ENCODE results near the gene TTC1. TPM values are rescaled to one million over a fixed set of nuclear protein-coding genes. Genes with fewer than 3 reads are reported as not detected.

TTC1 gene
- total RNA-seq, 3 donors from 2014 or later (not counting 1 experiment from before 2014, with no cell fraction given), result 28.1 to 34.9 (median 33.6) TPM

- Mint-ChIP-seq H3K27me3 (ENCODE audit: low read depth in 2 of 2) (no peaks in the 10 kb centered on the region), H3K36me3 (peaks cover 14% of the 10 kb centered on the region), H3K4me1 (peaks cover 10% of the 10 kb centered on the region in 2 donors), H3K4me3 (no peak overlapping the region), H3K9me3 (no peaks in the 10 kb centered on the region), H3K27ac (no peak overlapping the region)
- no peak for TF ChIP-seq CTCF (IDR thresholded peaks at IDR 0.05)
- H3K36me3 ChIP-seq (ENCODE audit: control insufficient read depth, insufficient read depth, low read length), result peaks cover 21% of the 10 kb centered on the region
- no peak overlapping the region for H3K27ac ChIP-seq (ENCODE audit: low read length)
- intact Hi-C loops (cut with micrococcal nuclease), result no loop called here
- H3K27me3 ChIP-seq (ENCODE audit: control insufficient read depth, insufficient read depth, low read length), result no peaks in the 10 kb centered on the region
- DNase-seq (no peak), ATAC-seq (no peak)
- 98% methylated on average over 2 of the region's 2 CpGs for WGBS (ENCODE audit: insufficient coverage)
- no peak overlapping the region for H3K4me3 ChIP-seq (ENCODE audit: low read length)
- H3K9me3 ChIP-seq (ENCODE audit: control insufficient read depth, insufficient read depth, low read length), result no peaks in the 10 kb centered on the region
- no peaks in the 10 kb centered on the region for H3K4me1 ChIP-seq (ENCODE audit: control insufficient read depth, insufficient read depth, low read length)
These were observed 80.6 kb downstream of the TTC1 start for GRCh38 chr5:160089531-160089930.

DNA sequence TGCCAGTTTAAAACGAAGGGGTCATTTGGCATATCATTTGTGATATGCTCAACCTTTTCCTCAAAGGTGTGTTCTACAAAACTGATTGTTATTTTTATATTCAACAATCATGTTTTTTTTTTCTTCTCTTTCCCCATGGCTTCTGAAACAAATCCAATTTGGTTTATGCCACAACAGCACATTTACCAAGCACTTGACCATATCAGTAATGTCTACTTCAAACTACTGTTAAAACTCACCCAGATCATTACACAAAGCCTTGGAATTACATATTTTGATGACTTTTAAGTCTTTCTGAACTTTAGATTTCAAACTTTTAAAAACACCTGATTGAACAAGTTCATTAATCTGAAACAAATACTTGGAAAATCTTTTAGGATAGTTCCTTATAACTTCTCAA lies 81.1 kb downstream of the TTC1 start:
- intact Hi-C loops (cut with micrococcal nuclease), result no loop called here
- H3K4me1 ChIP-seq (ENCODE audit: control insufficient read depth, insufficient read depth, low read length), result no peaks in the 10 kb centered on the region
- H3K36me3 ChIP-seq (ENCODE audit: control insufficient read depth, insufficient read depth, low read length), result peaks cover 21% of the 10 kb centered on the region
- H3K27me3 ChIP-seq (ENCODE audit: control insufficient read depth, insufficient read depth, low read length), result no peaks in the 10 kb centered on the region
- H3K27me3 Mint-ChIP-seq (ENCODE audit: low read depth in 2 of 2), result no peaks in the 10 kb centered on the region
- no peak for TF ChIP-seq CTCF (IDR thresholded peaks at IDR 0.05)
- H3K4me3 ChIP-seq (ENCODE audit: low read length), result no peak overlapping the region
- peaks cover 11 to 12% of the 10 kb centered on the region in 2 donors for H3K4me1 Mint-ChIP-seq
- 89% methylated on average over 1 of the region's 1 CpG for WGBS (ENCODE audit: insufficient coverage)
- no peaks in the 10 kb centered on the region for H3K9me3 Mint-ChIP-seq
- H3K27ac Mint-ChIP-seq, result no peak overlapping the region
- no peak for ATAC-seq
- H3K27ac ChIP-seq (ENCODE audit: low read length), result no peak overlapping the region
- H3K4me3 Mint-ChIP-seq, result no peak overlapping the region
- no peak for DNase-seq
- no peaks in the 10 kb centered on the region for H3K9me3 ChIP-seq (ENCODE audit: control insufficient read depth, insufficient read depth, low read length)
- peaks cover 14% of the 10 kb centered on the region for H3K36me3 Mint-ChIP-seq

GRCh38 chr5:160092514-160092913 lies 83.6 kb downstream of the TTC1 start:
- no peaks in the 10 kb centered on the region for H3K9me3 Mint-ChIP-seq
- H3K4me3 ChIP-seq (ENCODE audit: low read length), result no peak overlapping the region
- intact Hi-C loops (cut with micrococcal nuclease), result no loop called here
- peaks cover 28% of the 10 kb centered on the region for H3K36me3 ChIP-seq (ENCODE audit: control insufficient read depth, insufficient read depth, low read length)
- H3K27ac ChIP-seq (ENCODE audit: low read length), result no peak overlapping the region
- no peaks in the 10 kb centered on the region for H3K27me3 ChIP-seq (ENCODE audit: control insufficient read depth, insufficient read depth, low read length)
- no peak for ATAC-seq
- peaks cover 11 to 12% of the 10 kb centered on the region in 2 donors for H3K4me1 Mint-ChIP-seq
- peaks cover 14% of the 10 kb centered on the region for H3K36me3 Mint-ChIP-seq
- no peaks in the 10 kb centered on the region for H3K27me3 Mint-ChIP-seq (ENCODE audit: low read depth in 2 of 2)
- peaks cover 5% of the 10 kb centered on the region for H3K4me1 ChIP-seq (ENCODE audit: control insufficient read depth, insufficient read depth, low read length)
- no peak for TF ChIP-seq CTCF (IDR thresholded peaks at IDR 0.05)
- H3K4me3 Mint-ChIP-seq, result no peak overlapping the region
- no peaks in the 10 kb centered on the region for H3K9me3 ChIP-seq (ENCODE audit: control insufficient read depth, insufficient read depth, low read length)
- WGBS (ENCODE audit: insufficient coverage), result 96% methylated on average over 6 of the region's 7 CpGs
- H3K27ac Mint-ChIP-seq, result no peak overlapping the region
- DNase-seq, result no peak

GRCh38 chr5:160092960-160093707 lies 84.2 kb downstream of the TTC1 start:
- H3K4me3 Mint-ChIP-seq, result no peak overlapping the region
- no peak for TF ChIP-seq CTCF (IDR thresholded peaks at IDR 0.05)
- H3K36me3 Mint-ChIP-seq, result peaks cover 14% of the 10 kb centered on the region
- DNase-seq (no peak), ATAC-seq (no peak)
- H3K4me1 Mint-ChIP-seq, result peaks cover 11 to 12% of the 10 kb centered on the region in 2 donors
- H3K27ac ChIP-seq (ENCODE audit: low read length), result no peak overlapping the region
- whole genome bisulfite sequencing (ENCODE audit: insufficient coverage), result 79% methylated on average over 11 of the region's 11 CpGs
- peaks cover 28% of the 10 kb centered on the region for H3K36me3 ChIP-seq (ENCODE audit: control insufficient read depth, insufficient read depth, low read length)
- no peaks in the 10 kb centered on the region for H3K9me3 ChIP-seq (ENCODE audit: control insufficient read depth, insufficient read depth, low read length)
- no peak overlapping the region for H3K27ac Mint-ChIP-seq
- H3K27me3 Mint-ChIP-seq (ENCODE audit: low read depth in 2 of 2), result no peaks in the 10 kb centered on the region
- peaks cover 5% of the 10 kb centered on the region for H3K4me1 ChIP-seq (ENCODE audit: control insufficient read depth, insufficient read depth, low read length)
- H3K4me3 ChIP-seq (ENCODE audit: low read length), result no peak overlapping the region
- intact Hi-C loops (cut with micrococcal nuclease), result no loop called here
- no peaks in the 10 kb centered on the region for H3K9me3 Mint-ChIP-seq
- H3K27me3 ChIP-seq (ENCODE audit: control insufficient read depth, insufficient read depth, low read length), result no peaks in the 10 kb centered on the region

All from natural killer cell (primary cell).